HG03066 (cell line): ENCODE results near the gene LYSMD2.

Experiments
- ATAC-seq: cut with Tn5 transposase; IDR thresholded peaks from one replicate; pipeline ENCODE4 v1.9.1; 2021; ENCODE audit warnings: low read depth; ENCODE audit not compliant: unreplicated experiment

LYSMD2 gene

GRCh38 chr15:51677021-51677420 lies 60.4 kb downstream of the LYSMD2 start:
- ATAC-seq, result no peak

- no peak for ATAC-seq
These were observed 62.2 kb downstream of the LYSMD2 start for GRCh38 chr15:51675234-51675633.
